ENCODE results near the gene RNF11.

RNF11 gene

GRCh38 chr1:51230501-51231078 is 5.5 kb upstream of the RNF11 start:
- DNase-seq (ENCODE audit: low read depth), result no peak
- TF ChIP-seq, protein P1, sequence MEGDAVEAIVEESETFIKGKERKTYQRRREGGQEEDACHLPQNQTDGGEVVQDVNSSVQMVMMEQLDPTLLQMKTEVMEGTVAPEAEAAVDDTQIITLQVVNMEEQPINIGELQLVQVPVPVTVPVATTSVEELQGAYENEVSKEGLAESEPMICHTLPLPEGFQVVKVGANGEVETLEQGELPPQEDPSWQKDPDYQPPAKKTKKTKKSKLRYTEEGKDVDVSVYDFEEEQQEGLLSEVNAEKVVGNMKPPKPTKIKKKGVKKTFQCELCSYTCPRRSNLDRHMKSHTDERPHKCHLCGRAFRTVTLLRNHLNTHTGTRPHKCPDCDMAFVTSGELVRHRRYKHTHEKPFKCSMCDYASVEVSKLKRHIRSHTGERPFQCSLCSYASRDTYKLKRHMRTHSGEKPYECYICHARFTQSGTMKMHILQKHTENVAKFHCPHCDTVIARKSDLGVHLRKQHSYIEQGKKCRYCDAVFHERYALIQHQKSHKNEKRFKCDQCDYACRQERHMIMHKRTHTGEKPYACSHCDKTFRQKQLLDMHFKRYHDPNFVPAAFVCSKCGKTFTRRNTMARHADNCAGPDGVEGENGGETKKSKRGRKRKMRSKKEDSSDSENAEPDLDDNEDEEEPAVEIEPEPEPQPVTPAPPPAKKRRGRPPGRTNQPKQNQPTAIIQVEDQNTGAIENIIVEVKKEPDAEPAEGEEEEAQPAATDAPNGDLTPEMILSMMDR (IDR thresholded peaks at IDR 0.05; ENCODE audit: insufficient read depth, low read depth, low read length, missing control alignments), result no peak
- H3K4me3 ChIP-seq (ENCODE audit: low read depth, low read length), result no peak overlapping the region

GRCh38 chr1:51231120-51231519 is 5.0 kb upstream of the RNF11 start:
- no peak overlapping the region for H3K4me3 ChIP-seq (ENCODE audit: low read depth, low read length)
- TF ChIP-seq, protein P1 (IDR thresholded peaks at IDR 0.05; ENCODE audit: insufficient read depth, low read depth, low read length, missing control alignments), result no peak
- DNase-seq (ENCODE audit: low read depth), result no peak

DNA sequence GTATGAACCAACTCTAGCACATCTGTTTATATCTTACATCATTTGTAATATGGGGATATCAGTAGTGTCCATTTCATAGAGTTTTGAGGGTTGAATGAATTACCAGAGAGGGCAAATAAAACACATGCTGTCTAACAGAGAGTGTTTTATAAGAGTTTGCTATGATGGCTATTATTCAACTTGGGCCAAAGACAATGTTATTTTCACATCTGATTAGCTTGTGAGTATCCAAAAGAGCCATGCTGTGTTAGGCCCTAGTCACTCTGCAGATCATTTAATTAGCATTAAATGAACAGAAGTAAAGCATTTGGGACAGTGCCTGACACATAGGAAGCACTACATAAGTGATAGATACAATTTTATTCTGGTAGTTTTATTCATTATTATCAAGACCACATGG is 4.2 kb upstream of the RNF11 start:
- no peak for DNase-seq (ENCODE audit: low read depth)
- no peak overlapping the region for H3K4me3 ChIP-seq (ENCODE audit: low read depth, low read length)
- TF ChIP-seq, protein P1 (IDR thresholded peaks at IDR 0.05; ENCODE audit: insufficient read depth, low read depth, low read length, missing control alignments), result no peak

DNA sequence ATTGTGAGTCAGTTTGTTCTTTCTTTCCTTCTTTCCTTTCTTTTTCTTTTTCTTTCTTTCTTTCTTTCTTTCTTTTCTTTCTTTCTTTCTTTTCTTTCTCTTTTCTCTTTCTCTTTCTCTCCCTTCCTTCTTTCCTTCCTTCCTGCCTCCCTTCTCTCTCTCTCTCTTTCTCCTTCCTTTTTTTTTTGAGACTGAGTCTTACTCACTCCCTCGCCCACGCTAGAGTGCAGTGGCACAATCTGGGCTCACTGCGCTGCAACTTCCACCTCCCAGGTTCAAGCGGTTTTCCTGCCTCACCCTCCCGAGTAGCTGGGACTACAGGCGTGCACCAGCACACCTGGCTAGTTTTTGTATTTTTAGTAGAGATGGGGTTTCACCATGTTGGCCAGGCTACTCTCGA is 1.8 kb upstream of the RNF11 start:
- peak; percentile 13 for DNase-seq (ENCODE audit: low read depth)
- peak overlapping the region; percentile 37 for H3K4me3 ChIP-seq (ENCODE audit: low read depth, low read length)

GRCh38 chr1:51234721-51235425 is 1.2 kb upstream of the RNF11 start:
- TF ChIP-seq, protein P1 (IDR thresholded peaks at IDR 0.05; ENCODE audit: insufficient read depth, low read depth, low read length, missing control alignments), result no peak
- H3K4me3 ChIP-seq (ENCODE audit: low read depth, low read length), result peak overlapping the region; percentile 37
- peak; percentile 95 for DNase-seq (ENCODE audit: low read depth)

DNA sequence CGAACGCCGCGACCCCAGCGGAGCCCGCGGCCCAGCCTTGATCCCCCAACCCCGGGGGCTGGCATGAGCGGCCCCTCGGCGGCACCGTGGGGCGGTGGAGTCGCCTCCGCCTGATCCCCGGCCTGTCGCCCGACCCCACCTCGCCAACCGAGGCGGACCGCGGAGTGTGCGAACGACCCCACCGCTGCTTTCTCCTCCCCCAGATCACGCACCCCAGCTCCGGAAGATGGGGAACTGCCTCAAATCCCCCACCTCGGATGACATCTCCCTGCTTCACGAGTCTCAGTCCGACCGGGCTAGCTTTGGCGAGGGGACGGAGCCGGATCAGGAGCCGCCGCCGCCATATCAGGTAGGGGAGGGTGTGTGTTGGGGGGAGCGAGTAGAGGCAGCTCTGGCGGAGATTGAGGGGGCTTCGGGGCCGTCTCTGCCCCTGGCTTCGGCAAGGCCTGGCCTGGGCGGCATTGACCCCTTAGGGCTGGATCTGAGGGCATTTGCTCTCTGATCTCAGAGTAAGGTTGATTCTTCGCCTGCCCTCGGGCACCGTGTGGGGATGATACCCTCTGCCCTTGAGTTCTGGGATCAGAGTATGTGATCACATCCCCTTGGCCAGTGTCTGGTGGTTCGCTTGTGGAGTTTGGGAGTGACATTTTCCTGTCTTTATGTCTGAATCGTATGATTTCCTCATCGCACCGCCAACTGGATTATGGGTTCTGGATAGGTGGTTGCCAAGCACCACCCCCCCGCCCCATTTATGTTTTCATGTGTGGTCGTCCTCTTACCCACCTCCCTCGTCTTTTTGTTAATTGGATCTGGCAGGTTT is 668 bp downstream of the RNF11 start:
- peak; percentile 26 for DNase-seq (ENCODE audit: low read depth)
- peak overlapping the region; percentile 77 for H3K4me3 ChIP-seq (ENCODE audit: low read depth, low read length)
- TF ChIP-seq, protein P1 (IDR thresholded peaks at IDR 0.05; ENCODE audit: insufficient read depth, low read depth, low read length, missing control alignments), result no peak

- DNase-seq (ENCODE audit: low read depth), result no peak
- H3K4me3 ChIP-seq (ENCODE audit: low read depth, low read length), result peak overlapping the region; percentile 77
- TF ChIP-seq, protein P1 (IDR thresholded peaks at IDR 0.05; ENCODE audit: insufficient read depth, low read depth, low read length, missing control alignments), result no peak
Measured at GRCh38 chr1:51237351-51238033, 1.4 kb downstream of the RNF11 start.

All from GM12865 (cell line).